ENCODE results near the gene FBXL13.
"Not testable (repeated sequence)": the region's sequence is repeated elsewhere in the genome, so short reads cannot be mapped to it uniquely, and the experiment has no call there.

Gene FBXL13

GRCh38 chr7:102979670-102980069 lies 94.9 kb downstream of the FBXL13 start:
- DNase-seq, result no peak

DNA sequence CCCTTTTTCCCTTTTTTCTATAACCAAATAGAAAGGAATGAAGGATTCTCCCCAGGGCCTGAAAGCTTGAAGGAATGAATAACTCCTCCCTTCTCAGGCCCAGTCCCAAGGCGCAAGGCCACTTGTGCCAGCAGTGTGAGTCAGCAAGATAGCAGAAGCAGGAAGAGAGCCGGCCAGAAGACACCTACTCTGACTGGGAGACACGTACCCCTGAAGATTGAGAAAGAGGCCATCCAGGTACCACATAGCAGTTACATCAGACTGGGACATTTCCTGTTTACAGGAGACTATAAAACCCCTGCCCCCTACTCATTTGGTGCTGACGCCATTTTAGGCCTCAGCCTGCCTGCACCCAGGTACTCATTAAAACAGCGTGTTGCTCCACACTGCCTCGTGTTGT lies 96.3 kb downstream of the FBXL13 start:
- no peak for DNase-seq

DNA sequence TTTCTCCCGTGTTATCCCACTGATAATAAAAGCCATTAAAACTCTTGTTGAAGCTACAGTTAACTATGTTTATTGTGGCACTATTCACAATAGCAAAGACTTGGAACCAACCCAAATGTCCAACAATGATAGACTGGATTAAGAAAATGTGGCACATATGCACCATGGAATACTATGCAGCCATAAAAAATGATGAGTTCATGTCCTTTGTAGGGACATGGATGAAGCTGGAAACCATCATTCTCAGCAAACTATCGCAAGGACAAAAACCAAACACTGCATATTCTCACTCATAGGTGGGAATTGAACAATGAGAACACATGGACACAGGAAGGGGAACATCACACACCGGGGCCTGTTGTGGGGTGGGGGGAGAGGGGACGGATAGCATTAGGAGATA lies 97.0 kb downstream of the FBXL13 start:
- DNase-seq, result not testable (repeated sequence)

- no peak for DNase-seq
These were observed 98.1 kb downstream of the FBXL13 start for GRCh38 chr7:102976493-102976892.

- DNase-seq, result no peak
These were observed 98.7 kb downstream of the FBXL13 start for GRCh38 chr7:102975854-102976253.

- no peak for DNase-seq
These were observed 100.0 kb downstream of the FBXL13 start for GRCh38 chr7:102974366-102975236.

GRCh38 chr7:102973096-102973802 lies 101.3 kb downstream of the FBXL13 start:
- DNase-seq, result no peak

DNA sequence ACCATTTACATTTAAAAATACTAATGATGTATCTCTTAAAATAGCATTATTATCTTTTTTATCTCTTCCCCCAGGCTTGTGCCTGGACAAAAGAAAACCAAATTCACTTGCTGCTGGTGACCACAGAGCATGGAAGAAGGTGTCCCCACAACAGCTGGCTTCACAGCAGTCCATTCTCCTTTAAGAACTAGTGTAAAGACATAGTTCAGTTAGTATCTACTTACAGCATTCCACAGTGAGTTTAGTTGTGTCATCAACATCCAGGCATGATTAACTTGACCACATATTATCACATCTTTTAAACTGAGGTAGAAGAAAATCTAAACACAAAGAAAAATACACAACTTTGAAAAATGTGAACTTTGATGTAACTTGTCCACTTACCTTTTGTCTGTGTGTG lies 106.8 kb downstream of the FBXL13 start:
- no peak for DNase-seq

- no peak for DNase-seq
These were observed 108.1 kb downstream of the FBXL13 start for GRCh38 chr7:102966465-102966864.

GRCh38 chr7:102961993-102962392 lies 112.6 kb downstream of the FBXL13 start:
- DNase-seq, result not testable (repeated sequence)

DNA sequence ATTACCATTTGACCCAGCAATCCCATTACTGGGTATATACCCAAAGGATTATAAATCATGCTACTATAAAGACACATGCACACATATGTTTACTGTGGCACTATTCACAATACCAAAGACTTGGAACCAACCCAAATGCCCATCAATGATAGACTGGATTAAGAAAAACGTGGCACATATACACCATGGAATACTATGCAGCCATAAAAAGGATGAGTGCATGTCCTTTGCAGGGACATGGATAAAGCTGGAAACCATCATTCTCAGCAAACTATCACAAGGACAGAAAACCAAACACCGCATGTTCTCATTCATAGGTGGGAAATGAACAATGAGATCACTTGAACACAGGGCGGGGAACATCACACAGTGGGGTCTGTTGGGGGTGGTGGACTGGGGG lies 116.6 kb downstream of the FBXL13 start:
- not testable (repeated sequence) for DNase-seq

DNA sequence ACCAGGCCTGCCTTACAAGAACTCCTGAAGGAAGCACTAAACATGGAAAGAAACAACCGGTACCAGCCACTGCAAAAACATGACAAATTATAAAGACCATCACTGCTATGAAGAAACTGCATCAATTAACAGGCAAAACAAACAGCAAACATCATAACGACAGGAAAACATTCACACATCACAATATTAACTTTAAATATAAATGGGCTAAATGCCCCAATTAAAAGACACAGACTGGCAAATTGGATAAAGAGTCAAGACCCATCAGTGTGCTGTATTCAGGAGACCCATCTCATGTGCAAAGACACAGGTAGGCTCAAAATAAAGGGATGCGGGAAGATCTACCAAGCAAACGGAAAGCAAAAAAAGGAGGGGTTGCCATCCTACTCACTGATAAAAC lies 120.2 kb downstream of the FBXL13 start:
- DNase-seq, result not testable (repeated sequence)

GRCh38 chr7:102953406-102953805 lies 121.2 kb downstream of the FBXL13 start:
- no peak for DNase-seq

- DNase-seq, result no peak
These were observed 122.8 kb downstream of the FBXL13 start for GRCh38 chr7:102951839-102952238.

DNA sequence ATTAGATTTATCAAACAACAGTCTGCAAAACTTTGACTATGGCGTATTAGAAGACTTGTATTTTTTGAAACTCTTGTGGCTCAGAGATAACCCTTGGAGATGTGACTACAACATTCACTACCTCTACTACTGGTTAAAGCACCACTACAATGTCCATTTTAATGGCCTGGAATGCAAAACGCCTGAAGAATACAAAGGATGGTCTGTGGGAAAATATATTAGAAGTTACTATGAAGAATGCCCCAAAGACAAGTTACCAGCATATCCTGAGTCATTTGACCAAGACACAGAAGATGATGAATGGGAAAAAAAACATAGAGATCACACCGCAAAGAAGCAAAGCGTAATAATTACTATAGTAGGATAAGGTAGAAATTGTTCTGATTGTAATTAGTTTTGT lies 130.4 kb downstream of the FBXL13 start:
- no peak for DNase-seq

DNA sequence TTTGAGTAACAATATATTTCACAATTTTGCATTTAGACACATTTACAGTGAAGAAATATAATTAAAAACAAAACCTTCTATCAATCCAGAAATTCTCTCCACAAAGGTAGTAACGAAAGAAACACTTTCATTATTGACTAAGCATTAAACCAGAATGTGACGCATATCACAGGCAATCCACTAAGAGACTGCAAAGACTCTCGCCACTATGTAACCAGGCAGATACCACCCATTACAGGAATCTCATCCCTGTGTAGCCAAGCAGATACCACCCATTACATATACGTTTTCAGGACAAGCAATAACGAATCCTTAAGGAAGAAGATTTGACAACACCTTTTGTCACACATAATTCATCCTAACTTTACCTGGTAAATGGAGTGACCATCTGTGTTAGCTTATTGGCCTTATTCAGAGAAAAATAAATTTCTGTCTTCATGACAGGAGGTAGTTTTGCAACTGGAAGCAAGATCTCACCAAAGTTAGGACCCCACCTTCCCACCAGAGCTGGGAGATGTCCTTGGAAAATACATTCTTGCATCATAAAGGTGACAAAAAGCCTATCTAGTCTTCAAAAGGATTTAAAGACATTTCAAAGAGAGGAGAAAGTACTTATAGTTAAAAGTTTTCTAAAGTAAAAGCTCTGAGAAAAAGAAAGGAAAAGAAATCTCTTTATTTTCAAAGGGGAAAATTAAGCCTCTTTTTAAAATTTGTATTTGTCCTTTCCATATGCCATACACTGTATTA lies 131.0 kb downstream of the FBXL13 start:
- no peak for DNase-seq

DNA sequence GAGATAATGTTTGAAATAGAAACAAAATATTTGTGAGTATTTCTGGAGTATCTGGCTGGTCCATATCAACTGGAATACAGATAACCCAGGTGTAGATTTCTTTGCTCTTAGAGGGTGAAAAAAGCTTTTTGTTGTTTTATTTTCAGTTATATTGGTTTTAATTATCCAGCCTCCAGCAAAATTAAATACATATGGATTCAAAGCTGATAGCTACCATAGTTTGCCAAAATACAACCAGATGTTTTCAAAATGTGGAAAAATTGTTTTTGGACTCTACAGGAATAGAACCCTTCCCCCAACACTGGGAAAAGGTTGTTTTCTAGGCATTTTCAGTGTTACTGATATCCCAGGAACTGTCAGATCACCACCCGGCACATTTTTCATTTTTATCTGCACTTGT lies 131.7 kb downstream of the FBXL13 start:
- DNase-seq, result no peak

DNA sequence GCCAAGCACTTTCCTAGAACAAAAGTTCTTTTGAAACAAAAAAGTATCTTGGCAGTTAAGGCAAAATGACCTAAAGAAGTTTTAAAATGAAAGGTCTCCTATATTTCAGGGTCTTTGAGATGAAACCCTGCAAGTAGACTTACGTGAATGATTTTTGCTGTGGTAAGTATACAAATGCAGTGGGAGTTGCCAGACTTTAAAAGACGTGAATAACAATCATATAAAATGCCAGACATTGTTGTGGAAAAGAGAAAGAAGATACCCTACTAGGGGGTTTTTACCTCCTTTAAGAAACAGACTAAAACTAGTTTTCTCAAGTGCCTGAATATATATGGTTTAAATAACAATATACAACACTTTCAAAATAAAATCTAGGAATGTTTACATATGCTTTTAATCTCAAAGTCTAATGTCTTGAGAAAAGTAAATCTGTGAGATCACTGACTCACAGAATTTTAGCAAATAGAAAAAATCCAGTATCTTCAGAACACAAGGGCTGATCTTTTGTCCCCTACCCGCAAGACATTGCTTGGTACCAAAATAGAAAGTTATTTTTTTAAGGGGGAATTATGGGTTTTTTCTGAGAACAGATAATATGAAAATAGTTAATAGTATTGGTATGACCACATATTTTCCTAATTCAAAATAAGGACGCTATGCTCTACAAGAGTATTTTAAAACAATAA lies 132.3 kb downstream of the FBXL13 start:
- no peak for DNase-seq

DNA sequence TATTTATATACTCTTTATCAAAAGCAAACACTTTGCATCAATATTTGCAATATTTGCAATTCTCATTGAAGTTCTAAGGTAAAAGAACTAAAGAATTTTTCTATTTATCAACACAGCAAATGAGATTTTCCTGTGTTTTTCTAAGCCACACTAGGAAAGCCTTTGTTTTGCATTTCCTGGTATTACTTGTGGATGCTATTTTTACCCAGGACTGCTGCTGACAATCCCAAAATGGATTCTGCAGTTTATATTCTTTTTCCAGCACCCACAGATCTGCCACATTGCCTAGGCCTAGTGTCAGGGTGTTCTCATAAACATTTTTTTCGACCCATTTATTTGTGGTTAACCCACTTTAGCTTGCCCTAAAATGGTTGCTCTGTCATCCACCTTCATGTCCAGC lies 135.9 kb downstream of the FBXL13 start:
- no peak for DNase-seq

DNA sequence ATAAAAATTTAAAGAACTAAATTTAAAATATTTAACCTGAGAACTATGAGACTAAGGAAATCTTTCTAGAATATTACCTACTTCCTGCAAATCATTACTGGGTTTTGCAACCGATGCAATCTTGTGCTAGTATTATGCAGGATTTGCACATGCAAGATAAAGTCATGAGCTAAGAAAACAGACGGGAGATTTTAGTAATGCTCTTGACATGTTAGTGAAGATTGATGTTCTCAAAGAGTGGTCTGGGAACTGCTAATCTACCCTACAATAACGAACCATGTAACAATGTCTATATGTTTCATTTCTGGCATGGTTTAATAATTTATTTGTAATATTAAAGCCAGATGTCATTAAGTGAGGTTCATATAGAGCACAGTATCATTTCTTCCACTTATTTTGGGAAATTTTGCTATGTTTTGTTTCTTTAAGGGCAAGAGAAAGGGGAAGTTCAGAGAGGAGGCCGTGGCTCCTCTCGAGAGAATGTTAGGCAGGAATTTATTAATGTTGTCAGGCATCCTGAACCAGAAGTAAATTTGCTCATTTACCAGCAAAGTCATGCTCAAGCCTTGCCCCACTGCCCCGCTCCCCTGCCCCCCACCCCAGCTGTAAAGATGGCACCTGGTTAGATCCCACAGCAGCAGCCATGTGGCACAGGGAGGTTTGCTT lies 139.0 kb downstream of the FBXL13 start:
- DNase-seq, result no peak

DNA sequence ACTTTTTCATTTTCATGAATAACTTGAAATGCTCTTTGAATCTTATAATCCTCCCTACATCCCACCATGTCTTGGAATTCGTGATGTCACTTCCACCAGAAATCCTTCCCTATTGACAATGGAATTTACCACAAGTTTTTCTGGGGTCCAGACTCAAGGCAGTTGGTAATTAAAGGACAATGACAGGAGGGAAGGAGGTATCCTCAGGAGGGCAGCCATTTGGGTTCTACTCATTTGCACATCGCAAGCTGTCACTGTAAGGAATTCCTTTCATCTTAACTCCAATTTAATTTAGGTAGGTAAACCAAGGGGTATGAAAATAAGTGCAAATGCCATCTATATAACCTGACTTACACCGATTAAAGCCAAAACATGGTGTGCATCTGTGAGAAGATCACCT lies 139.9 kb downstream of the FBXL13 start:
- no peak for DNase-seq

DNA sequence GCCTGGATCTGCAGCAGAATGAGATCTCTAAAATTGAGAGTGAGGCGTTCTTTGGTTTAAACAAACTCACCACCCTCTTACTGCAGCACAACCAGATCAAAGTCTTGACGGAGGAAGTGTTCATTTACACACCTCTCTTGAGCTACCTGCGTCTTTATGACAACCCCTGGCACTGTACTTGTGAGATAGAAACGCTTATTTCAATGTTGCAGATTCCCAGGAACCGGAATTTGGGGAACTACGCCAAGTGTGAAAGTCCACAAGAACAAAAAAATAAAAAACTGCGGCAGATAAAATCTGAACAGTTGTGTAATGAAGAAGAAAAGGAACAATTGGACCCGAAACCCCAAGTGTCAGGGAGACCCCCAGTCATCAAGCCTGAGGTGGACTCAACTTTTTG lies 140.4 kb downstream of the FBXL13 start:
- DNase-seq, result no peak

All from right hindlimb (tissue), 1 donor.